Nephron (organoid): ENCODE results near the gene AGRP.

ENCODE experiments used
- H3K27ac Mint-ChIP-seq, 3 experiments: 2 replicates each; pipeline ENCODE4 v1.8.0; 2020; ENCODE audit warnings: mixed read lengths in 3 of 3, mild to moderate bottlenecking in 2 of 3, moderate library complexity in 1 of 3
- H3K27me3 Mint-ChIP-seq: 2 replicates; pipeline ENCODE4 v1.8.0; 2021; ENCODE audit warnings: low read depth, mild to moderate bottlenecking, moderate library complexity, mixed read lengths
- H3K36me3 Mint-ChIP-seq: 2 replicates; pipeline ENCODE4 v1.8.0; 2020; ENCODE audit warnings: low read depth, mixed read lengths
- H3K4me1 Mint-ChIP-seq: 2 replicates; pipeline ENCODE4 v1.8.0; 2020; ENCODE audit warnings: mixed read lengths
- H3K4me3 Mint-ChIP-seq, 3 experiments: 2 replicates each; pipeline ENCODE4 v1.8.0; 2020; ENCODE audit warnings: mild to moderate bottlenecking in 3 of 3, mixed read lengths in 3 of 3, moderate library complexity in 2 of 3
- H3K9me3 Mint-ChIP-seq: 2 replicates; pipeline ENCODE4 v1.8.0; 2020; ENCODE audit warnings: mixed read lengths
- CTCF ChIP-seq, 3 experiments: fragments of 200-600 bp; sonication (generic); IDR thresholded peaks; one replicate each; pipeline ENCODE4 v1.5.0; 2021; ENCODE audit warnings: antibody characterized with exemption in 3 of 3; ENCODE audit not compliant: unreplicated experiment in 3 of 3

The AGRP gene

GRCh38 chr16:67435758-67436164, 47.6 kb downstream of the AGRP start:
- Mint-ChIP-seq H3K4me1 (peaks cover 20% of the 10 kb centered on the region), H3K36me3 (peaks cover 20% of the 10 kb centered on the region), H3K27me3 (peaks cover 5% of the 10 kb centered on the region), H3K4me3 (no peak overlapping the region), H3K27ac (no peak overlapping the region), H3K9me3 (no peaks in the 10 kb centered on the region)
- no peak for TF ChIP-seq CTCF (IDR thresholded peaks at IDR 0.05; ENCODE audit: unreplicated experiment in 3 of 3)

GRCh38 chr16:67433131-67433719, 50.1 kb downstream of the AGRP start:
- H3K27me3 Mint-ChIP-seq: peaks cover 25% of the 10 kb centered on the region
- TF ChIP-seq CTCF (IDR thresholded peaks at IDR 0.05; ENCODE audit: unreplicated experiment in 3 of 3): no peak
- no peaks in the 10 kb centered on the region for H3K9me3 Mint-ChIP-seq
- H3K4me3 Mint-ChIP-seq: peak overlapping the region in 2 of 3 experiments; percentile 58 to 71
- peaks cover 12% of the 10 kb centered on the region for H3K36me3 Mint-ChIP-seq
- H3K27ac Mint-ChIP-seq: peak overlapping the region; percentile 53 to 76 (median 61)
- H3K4me1 Mint-ChIP-seq: peaks cover 20% of the 10 kb centered on the region
